Prostate gland (tissue), 2 donors: Measurements from ENCODE around the gene IGFL3.

Experiments
- POLR2A ChIP-seq: fragments of 450-650 bp; IDR thresholded peaks from one replicate; pipeline ENCODE4 v1.6.1; 2016; ENCODE audit warnings: antibody characterized with exemption, mild to moderate bottlenecking
- POLR2AphosphoS5 ChIP-seq: sonication (generic); formaldehyde crosslinking; IDR thresholded peaks from one replicate; pipeline ENCODE4 v1.6.1; 2017; ENCODE audit warnings: antibody characterized with exemption
- TF ChIP-seq, protein P1 (sequence below), 4 experiments: fragments of 200-600 bp in 2 of 4; fragments of 450-650 bp in 2 of 4; sonication (generic) in 2 of 4; IDR thresholded peaks; 1 replicate in 3 of 4; 2 replicates in 1 of 4; pipeline ENCODE4 v1.5.1; 2016 to 2019; ENCODE audit warnings: antibody characterized with exemption in 4 of 4, mild to moderate bottlenecking in 2 of 4, moderate library complexity in 2 of 4

DNA sequence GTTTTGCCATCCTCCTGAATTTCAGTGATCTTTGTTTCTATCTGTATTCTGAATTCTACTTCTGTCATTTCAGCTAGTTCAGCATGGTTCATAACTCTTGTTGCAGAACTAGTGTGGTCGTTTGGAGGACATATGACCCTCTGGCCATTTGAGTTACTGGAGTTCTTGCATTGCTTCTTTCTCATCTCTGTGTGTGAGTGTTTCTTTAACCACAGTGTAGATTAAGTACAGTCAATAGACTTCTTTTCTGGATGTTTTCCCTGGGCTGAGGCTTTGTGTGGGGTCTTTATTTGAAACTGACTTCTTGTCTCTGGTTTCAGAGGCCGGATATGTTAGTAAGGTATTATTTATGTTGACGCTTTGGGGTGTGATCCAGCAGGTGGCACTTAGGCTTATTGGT lies 38.2 kb upstream of the IGFL3 start:
- TF ChIP-seq POLR2A: no peak
- TF ChIP-seq, protein P1, sequence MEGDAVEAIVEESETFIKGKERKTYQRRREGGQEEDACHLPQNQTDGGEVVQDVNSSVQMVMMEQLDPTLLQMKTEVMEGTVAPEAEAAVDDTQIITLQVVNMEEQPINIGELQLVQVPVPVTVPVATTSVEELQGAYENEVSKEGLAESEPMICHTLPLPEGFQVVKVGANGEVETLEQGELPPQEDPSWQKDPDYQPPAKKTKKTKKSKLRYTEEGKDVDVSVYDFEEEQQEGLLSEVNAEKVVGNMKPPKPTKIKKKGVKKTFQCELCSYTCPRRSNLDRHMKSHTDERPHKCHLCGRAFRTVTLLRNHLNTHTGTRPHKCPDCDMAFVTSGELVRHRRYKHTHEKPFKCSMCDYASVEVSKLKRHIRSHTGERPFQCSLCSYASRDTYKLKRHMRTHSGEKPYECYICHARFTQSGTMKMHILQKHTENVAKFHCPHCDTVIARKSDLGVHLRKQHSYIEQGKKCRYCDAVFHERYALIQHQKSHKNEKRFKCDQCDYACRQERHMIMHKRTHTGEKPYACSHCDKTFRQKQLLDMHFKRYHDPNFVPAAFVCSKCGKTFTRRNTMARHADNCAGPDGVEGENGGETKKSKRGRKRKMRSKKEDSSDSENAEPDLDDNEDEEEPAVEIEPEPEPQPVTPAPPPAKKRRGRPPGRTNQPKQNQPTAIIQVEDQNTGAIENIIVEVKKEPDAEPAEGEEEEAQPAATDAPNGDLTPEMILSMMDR (IDR thresholded peaks at IDR 0.05): no peak
- no peak for TF ChIP-seq POLR2AphosphoS5
